HG03439 (cell line): ENCODE data around the gene SLC9A9.

Experiments used
- ATAC-seq: cut with Tn5 transposase; IDR thresholded peaks from one replicate; pipeline ENCODE4 v1.9.1; 2021; ENCODE audit warnings: mild to moderate bottlenecking, moderate library complexity; ENCODE audit not compliant: unreplicated experiment

SLC9A9 gene

GRCh38 chr3:143653493-143653892, 194.8 kb downstream of the SLC9A9 start:
- no peak for ATAC-seq

- no peak for ATAC-seq
Measured at GRCh38 chr3:143652118-143652517, 196.2 kb downstream of the SLC9A9 start.

GRCh38 chr3:143650827-143651226, 197.4 kb downstream of the SLC9A9 start:
- ATAC-seq, result no peak

- no peak for ATAC-seq
Measured at GRCh38 chr3:143650120-143650519, 198.1 kb downstream of the SLC9A9 start.

GRCh38 chr3:143648708-143649107, 199.6 kb downstream of the SLC9A9 start:
- no peak for ATAC-seq

- ATAC-seq, result no peak
Measured at GRCh38 chr3:143648218-143648617, 200.1 kb downstream of the SLC9A9 start.

GRCh38 chr3:143644370-143645089, 203.7 kb downstream of the SLC9A9 start:
- ATAC-seq, result peak; percentile 53

GRCh38 chr3:143643905-143644304, 204.4 kb downstream of the SLC9A9 start:
- no peak for ATAC-seq

- no peak for ATAC-seq
Measured at GRCh38 chr3:143640774-143641173, 207.5 kb downstream of the SLC9A9 start.

- ATAC-seq, result no peak
Measured at GRCh38 chr3:143637133-143637532, 211.1 kb downstream of the SLC9A9 start.

- no peak for ATAC-seq
Measured at GRCh38 chr3:143634991-143635390, 213.3 kb downstream of the SLC9A9 start.

GRCh38 chr3:143634427-143634826, 213.8 kb downstream of the SLC9A9 start:
- ATAC-seq, result no peak

GRCh38 chr3:143633816-143634215, 214.5 kb downstream of the SLC9A9 start:
- ATAC-seq, result no peak

- ATAC-seq, result no peak
Measured at GRCh38 chr3:143629726-143630125, 218.5 kb downstream of the SLC9A9 start.

- ATAC-seq, result no peak
Measured at GRCh38 chr3:143628971-143629370, 219.3 kb downstream of the SLC9A9 start.

- ATAC-seq, result no peak
Measured at GRCh38 chr3:143627336-143627735, 220.9 kb downstream of the SLC9A9 start.

GRCh38 chr3:143619231-143619630, 229.0 kb downstream of the SLC9A9 start:
- ATAC-seq, result no peak

GRCh38 chr3:143617050-143617449, 231.2 kb downstream of the SLC9A9 start:
- no peak for ATAC-seq

- ATAC-seq, result no peak
Measured at GRCh38 chr3:143613226-143613625, 235.0 kb downstream of the SLC9A9 start.

- no peak for ATAC-seq
Measured at GRCh38 chr3:143612541-143612940, 235.7 kb downstream of the SLC9A9 start.

GRCh38 chr3:143608966-143609365, 239.3 kb downstream of the SLC9A9 start:
- no peak for ATAC-seq

GRCh38 chr3:143605233-143605950, 242.9 kb downstream of the SLC9A9 start:
- peak; percentile 32 for ATAC-seq
